HUDEP-2 (cell line): ENCODE data around the gene CPA1.

Source experiments
- DNase-seq, 76 experiments: peaks; one replicate each; lab custom pipeline; 2025; ENCODE audit not compliant: unreplicated experiment in 76 of 76; lab: John Stamatoyannopoulos, UW

The CPA1 gene

GRCh38 chr7:130379921-130380860, at the start of gene CPA1:
CPA1 (plus strand) TSS chr7:130380494; CDS start chr7:130380521, 27 bp downstream.
- DNase-seq, result no peak

- no peak for DNase-seq
Measured at GRCh38 chr7:130332259-130333053, 47.8 kb upstream of the CPA1 start.

- no peak for DNase-seq
Measured at GRCh38 chr7:130333832-130334231, 46.5 kb upstream of the CPA1 start.

DNA sequence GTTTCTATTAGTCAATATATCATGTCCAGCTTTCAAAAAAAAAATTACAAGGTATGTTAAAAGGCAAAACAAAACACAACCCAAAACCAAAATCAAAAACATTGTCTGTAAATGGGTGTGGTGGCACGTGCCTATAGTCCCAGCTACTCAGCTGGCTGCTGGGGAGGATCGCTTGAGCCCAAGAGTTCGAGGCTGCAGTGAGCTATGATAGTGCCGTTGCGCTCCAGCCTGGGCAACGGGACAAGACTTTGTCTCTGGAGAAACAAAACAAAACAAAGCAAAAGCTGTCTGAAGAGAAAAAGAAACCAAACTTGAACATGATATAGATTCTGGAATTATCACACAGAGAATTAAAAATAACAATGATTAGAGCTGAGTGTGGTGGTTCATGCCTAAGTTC, 46.0 kb upstream of the CPA1 start:
- DNase-seq, result no peak

DNA sequence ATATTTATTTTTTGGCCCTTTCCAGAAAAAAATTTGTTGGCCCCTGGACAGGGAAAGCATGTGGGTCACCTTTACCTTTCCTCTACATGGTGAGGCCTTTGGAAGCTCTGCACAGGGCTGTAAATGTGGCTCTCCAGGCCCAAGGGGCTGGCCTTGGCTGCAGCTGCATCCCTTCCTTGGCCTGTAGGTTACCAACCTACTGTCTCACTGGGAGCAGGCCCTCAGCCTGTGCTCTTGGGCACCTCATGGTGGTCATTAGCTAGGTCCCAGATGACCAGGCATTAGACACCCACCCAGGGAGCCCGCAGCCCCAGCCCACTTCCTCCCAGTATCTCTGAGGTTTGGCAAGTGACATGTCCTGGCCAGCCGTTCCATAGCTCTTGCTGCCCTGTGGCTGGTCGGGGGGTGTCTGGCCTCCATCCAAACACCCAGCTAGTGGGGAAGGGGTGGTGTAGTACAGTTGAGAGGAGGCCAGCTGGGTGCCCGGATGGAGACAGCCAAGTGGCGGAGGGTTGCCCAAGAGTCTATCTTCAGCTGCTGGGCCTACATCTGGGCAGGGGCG, 42.8 kb upstream of the CPA1 start:
- no peak for DNase-seq

DNA sequence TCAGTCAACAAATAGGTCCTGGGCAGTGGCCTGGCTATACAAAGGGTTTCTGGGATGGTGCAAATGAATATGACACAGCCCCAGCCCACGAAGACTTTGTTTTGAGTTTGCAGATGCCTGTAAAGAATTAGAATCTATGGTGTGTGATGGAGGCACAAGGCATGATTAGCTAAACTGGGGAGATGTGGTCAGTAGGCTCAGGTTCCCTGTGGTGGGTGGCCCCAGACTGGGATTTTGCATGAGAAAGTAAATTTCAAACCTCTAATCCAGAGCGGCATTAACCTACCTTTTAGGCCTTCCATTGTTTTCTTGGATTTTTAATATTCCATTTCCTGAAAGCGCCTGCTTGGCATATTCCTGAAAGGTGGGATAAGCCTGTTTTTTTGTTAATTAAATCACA, 42.1 kb upstream of the CPA1 start:
- DNase-seq, result no peak

DNA sequence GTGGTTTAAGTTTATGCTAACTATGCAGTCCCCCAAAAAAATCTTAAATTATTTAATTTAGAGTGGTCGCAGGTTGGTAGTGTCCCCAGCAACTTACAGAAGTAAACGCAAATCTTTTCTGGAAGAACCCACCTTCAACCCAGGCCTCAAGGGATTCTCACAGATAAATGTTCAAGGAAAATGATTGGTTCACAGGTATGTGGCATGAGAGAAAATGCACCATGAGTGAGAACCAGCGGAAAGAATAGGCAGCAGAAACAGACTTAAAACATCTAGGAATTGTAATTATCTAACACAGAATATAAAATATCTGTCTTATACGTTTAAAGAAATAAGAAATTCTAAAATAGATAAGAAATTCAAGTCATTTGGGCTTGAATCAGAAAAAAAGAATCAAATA, 38.4 kb upstream of the CPA1 start:
- DNase-seq, result no peak

- no peak for DNase-seq
Measured at GRCh38 chr7:130342701-130343380, 37.5 kb upstream of the CPA1 start.

- DNase-seq, result no peak
Measured at GRCh38 chr7:130344271-130344866, 35.9 kb upstream of the CPA1 start, which contains the start of gene CPA5. CPA5 (plus strand) TSS chr7:130344816; CDS start chr7:130346486, 1,670 bp downstream.

DNA sequence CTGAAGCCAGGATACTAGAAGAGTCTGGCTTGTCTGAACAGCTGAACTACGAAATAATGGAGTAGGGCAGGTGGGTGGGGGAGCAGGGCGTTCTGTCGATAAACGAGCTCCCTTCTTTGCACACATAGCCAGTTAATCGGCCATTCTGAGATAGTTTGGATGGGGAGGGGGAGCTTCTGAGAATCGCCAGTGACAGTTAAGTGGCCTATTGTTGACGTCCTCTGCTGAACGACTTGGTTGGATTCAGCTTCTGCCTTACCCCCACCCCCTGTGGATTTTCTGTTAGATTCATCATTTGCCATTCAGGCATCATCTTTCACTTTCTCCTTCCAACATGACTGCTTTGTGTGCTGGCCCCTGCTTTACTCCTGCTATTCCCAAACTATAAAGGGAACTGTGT, 35.2 kb upstream of the CPA1 start:
- DNase-seq, result no peak

DNA sequence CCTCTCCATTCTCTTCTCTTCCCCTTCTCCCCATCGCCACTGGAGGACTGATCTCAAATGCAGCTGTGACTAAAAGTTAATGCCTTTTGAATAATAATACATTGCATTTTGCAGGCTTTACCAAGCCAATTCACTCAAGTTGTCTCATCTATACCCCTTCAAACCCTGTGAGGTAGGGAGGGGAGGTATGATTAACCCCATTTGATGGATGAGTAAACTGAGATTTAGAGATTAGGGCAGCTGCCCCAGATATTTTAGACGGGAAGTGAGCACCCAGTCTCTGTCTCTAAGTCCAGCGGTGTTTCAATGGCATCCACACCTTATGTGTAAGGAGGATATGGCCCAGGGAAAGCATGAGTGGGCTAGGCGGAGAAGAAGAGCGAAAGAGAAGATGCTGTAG, 34.6 kb upstream of the CPA1 start:
- DNase-seq, result no peak

DNA sequence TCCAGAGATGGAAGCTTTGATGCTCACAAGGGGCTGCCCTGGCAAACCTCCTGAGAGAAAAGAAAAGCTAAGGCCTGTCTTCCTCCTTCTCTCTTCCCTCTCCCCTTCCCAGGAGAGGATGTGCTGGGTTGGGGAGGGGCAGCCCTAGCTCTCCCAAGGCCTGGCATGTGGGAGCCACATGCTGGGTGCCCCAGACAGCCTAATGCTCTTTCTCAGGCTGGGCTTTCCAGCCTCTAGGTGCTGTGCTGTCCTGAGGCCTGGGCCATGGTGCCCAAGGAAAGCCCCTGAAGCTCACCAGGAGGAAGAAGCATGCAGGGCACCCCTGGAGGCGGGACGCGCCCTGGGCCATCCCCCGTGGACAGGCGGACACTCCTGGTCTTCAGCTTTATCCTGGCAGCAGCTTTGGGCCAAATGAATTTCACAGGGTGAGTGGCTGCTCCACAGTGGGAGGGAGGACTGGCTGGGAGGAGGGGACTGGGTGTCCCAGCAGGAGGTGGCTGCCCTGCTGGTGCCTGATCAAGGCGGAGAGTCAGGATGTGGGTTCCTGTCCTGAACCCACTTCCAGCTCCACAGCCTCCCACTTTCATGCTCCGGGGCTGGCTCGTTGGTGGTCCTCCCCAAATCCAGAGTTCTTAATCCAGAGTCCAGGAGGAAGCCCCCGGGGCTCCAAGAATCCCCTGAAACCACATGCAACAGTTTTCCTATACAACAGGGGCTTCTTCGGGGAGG, 34.0 kb upstream of the CPA1 start:
- DNase-seq, result no peak

DNA sequence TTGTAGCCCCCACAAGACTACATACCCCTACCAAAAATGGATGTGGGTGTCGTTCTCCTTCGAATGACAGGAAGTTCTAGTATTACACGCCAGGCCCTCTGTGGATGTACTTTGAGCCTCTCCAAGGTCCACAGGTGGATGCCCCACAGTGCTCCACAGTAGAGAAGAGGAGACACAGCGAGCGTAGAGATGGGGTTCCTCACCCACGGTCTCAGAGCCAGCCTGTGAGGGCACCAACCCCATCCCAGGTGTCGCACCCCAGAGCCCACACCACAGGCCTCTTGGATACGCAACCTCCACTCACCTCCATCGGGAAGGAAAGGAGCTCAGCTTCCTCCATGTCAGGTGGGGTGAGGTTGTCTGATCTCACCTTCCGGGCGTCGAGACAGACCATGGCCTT, 33.4 kb upstream of the CPA1 start:
- no peak for DNase-seq

GRCh38 chr7:130349911-130350782, 30.1 kb upstream of the CPA1 start:
- no peak for DNase-seq

- no peak for DNase-seq
Measured at GRCh38 chr7:130350945-130351790, 29.1 kb upstream of the CPA1 start.

- no peak for DNase-seq
Measured at GRCh38 chr7:130351791-130352090, 28.6 kb upstream of the CPA1 start.

GRCh38 chr7:130352194-130353074, 27.9 kb upstream of the CPA1 start:
- no peak for DNase-seq
